GM12892 (cell line): ENCODE results near the gene INPP5A.

Experiments
- DNase-seq: peaks from one replicate; pipeline ENCODE4 v3.0.0; 2011; ENCODE audit not compliant: insufficient read length
- FAIRE-seq: peaks from 2 replicates; lab custom pipeline; 2011; peaks lifted over from hg19 to GRCh38; lab: Jason Lieb, UNC
- POLR2A ChIP-seq: IDR thresholded peaks from 2 replicates; pipeline ENCODE4 v1.6.1; 2011; ENCODE audit warnings: low read depth, low read length, control low read depth
- POLR2AphosphoS5 ChIP-seq: IDR thresholded peaks from 2 replicates; pipeline ENCODE4 v1.6.1; 2011; ENCODE audit warnings: low read depth, low read length, control low read depth
- TAF1 ChIP-seq: IDR thresholded peaks from 2 replicates; pipeline ENCODE4 v1.6.1; 2011; ENCODE audit warnings: low read depth, mild to moderate bottlenecking, control low read depth, low read length, borderline replicate concordance

INPP5A gene

DNA sequence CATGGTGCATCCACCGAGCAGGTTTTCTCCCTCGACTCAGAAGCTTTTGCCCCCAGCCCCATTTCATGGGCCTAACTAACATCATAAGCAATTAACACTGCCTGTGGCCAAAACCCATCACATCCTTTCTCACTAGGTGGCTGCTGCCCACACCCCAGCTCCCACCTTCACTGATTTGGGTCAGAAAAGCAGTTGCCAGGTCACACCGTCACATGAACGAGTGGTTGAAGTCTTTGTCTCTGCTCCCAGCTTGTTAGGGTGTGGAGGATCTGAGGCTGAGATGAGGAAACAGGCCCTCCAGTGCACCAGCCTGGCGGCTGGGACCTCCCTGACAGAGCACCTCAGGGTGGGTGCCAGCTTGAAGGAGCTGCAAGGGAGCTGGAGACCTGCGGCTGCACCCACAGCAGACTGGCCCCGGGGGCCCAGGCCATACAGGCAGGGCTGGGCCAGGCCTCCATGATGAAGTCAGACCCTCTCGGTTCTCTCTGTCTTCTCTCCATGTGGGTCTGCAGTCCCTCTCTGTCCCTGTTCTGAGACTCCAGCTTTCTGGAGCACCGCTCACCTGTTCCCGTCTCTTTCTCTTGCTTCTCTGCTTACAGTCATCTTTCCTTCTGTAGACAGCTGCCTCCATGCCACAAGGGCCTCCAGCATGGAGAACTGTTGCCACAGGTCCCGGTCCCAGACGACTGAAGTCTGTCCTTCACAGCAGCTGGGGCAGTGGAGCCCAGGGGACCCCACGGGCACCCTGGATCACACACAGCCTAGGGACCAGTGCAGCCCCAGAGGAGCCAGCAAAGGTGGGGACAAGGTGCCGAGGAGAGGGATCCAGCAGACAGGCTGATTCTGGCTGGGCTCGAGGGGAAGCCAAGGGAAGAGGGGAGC lies 13.8 kb upstream of the INPP5A start:
- FAIRE-seq: no peak
- no peak for TF ChIP-seq TAF1
- DNase-seq: no peak

DNA sequence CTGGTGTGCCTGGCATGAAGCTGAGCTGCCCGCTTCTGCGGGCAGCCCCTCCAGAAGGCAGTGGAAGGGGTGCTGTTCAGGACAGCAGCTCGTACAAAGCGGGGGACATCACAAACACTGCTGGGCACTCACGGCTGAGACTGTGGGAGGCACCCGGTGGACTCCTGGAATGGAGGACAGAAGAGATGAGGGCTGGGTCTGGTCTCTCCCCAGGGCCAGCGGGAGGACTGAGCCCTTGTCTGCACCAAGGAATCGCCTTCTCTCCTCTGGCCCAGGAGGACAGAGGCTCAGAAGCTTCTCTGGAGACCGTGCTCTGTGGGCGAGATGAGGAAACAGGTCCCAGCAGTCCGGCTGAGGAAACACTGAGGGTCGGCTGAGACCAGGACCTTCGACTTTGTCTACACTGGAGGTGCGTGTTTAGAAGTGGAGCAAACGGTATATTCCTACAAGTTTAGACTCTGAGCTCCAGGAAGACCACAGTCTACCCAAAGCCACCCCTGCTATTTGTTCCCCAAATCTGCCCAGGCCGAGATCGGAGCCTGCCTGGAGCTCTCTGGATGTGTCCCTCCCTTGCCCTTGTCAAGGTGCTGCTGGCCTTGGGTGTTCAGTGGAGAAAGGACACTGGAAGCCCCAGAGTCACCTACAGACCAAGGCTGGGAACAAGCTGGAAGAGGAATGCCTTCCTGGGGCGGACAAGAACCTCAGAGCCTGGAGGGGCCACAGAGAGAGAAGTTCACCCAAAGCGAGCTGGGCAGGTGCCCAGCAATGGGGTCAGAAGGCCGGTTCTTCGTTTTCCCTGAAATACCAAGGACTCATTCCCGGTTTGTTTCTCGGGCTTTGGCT lies 12.9 kb upstream of the INPP5A start:
- no peak for DNase-seq
- FAIRE-seq: no peak
- TF ChIP-seq POLR2A (no peak), TAF1 (no peak)

DNA sequence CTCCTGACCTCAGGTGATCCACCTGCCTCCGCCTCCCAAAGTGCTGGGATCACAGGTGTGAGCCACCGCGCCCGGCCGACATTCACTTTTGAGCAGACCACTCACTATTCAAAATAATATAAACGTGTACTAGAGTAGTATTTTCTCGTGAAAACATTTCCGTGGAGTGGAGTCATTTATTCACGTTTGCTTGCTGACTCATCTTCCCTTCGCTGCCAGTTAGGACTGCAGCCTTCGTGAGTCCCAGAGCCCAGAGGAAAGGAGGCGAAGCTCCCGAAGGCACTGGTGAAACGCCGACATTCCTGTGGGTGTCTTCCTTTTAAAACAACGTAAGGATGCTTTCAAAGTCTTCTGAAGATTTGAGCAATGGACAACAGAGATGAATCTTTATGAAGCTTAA lies 10.9 kb upstream of the INPP5A start:
- no peak for TF ChIP-seq TAF1
- no peak for TF ChIP-seq POLR2A
- TF ChIP-seq POLR2AphosphoS5: no peak
- DNase-seq (no peak), FAIRE-seq (no peak)

DNA sequence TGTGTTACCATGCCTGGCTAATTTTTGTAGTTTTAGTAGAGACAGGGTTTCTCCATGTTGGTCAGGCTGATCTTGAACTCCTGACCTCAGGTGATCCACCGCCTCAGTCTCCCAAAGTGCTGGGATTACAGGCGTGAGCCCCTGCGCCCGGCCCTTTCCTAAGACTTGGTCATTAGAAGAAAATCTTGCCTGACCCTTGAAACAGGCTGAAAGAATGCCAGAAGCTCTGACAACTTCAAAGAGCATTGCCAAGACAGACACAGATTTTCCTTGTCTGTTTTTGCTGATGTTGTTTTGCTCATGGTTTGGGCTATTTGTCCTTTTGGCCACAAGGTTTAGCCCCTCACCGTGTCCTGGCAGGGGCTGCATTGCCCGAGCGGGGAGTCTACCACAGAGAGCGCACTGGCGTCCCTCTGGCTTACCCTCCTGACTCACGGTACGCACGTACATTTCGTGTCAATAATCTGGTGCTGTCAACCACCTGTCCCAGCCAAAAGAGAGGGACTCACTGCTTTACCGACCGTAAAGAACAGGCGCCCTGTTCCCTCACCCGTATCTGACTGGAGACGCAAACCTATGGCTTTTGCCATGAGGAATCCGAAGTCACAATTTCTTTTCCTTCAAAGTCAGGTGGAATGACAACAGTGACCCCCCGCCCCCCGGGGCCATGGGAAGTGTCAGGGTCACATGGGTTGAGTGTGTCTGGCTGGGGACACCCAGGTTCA lies 10.1 kb upstream of the INPP5A start:
- FAIRE-seq (no peak), DNase-seq (no peak)
- TF ChIP-seq POLR2A (no peak), TAF1 (no peak), POLR2AphosphoS5 (no peak)

DNA sequence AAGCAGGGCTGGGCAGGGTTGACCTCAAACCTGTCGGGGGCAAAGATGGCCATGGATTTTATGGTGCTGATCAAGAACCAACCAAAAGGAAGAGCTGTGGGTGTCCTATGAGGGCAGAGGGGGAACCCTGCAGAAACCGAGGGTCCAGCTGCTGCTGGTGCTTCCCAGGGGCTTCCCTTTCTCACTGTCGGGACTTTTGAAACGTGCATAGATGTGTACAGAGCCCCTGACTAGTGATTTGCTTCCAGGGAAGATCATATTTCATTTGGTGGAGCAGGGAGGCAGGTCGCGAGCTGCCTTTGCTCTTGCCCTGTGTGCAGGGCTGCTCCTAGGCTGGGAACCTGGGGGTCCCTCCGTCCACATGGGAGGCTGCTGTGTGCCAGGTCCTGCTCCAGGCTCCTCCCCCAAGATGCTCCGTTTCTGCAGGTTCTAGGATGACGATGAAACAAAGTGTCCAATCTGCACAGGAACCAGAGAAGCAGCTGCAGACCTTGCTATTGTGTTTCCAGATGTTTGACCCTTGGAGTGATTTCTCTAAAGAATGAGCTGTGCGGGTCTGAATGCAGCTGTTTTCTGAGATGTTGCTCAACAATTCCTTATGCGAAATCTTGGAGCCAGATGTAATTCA lies 9.4 kb upstream of the INPP5A start:
- no peak for DNase-seq
- no peak for FAIRE-seq
- no peak for TF ChIP-seq POLR2AphosphoS5
- TF ChIP-seq POLR2A: no peak
- TF ChIP-seq TAF1: no peak

DNA sequence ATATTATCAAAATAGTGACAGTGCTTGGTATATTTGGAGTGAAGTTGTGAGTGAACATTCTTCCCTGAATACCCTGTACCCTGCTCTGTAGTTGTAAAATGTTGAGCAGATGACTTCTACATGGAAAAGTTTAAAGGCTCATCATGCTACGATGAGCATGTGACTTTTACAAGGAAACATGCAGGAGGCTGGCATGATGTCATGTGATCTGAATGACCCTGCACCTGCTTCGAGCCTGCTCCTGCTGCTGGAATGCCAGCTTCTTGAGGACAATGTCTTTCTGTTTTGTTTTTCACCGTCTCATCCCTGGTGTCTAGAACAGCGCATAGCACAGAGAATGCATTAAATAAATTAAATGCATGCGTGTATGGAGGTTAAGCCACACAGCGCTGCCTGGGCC lies 5.4 kb upstream of the INPP5A start:
- DNase-seq (no peak), FAIRE-seq (no peak)
- TF ChIP-seq POLR2A (no peak), POLR2AphosphoS5 (no peak), TAF1 (no peak)

DNA sequence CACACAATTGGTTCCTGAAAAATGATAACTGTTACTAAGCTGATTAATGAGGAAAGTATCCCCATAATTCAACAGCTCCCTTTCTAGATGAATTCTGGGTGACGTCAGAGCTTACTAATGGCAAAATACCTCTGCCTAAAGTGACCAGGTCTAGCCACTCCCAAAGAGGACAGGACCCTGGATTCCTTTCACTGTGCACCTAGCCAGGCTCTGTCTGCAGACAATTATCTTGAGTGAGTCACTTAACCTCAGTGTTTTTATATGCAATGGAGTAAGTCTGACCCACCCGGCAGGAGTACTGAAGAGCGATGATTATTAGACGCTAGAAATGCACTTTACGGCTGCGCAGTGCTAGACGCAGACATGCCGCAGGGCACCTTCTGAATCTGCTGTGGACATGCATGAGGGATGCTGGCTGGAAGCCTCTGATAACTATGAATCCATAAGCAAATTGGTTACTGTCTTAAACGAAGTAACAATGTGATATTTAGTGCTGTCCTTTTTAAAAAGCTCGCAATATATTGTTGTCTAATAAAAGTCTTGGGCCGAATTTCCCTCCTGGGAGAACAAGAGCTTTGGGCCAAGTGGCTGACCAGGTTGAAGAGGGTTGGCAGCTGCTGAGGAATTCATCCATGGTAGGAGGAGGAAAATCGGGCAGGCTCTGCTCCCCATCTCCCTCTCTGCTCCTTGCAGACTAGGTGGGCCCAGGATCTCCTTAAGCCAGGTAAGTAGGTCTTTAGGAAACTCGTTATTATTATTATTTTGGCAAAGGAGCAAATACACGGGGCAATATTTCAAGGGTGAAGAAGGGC lies 4.6 kb upstream of the INPP5A start:
- TF ChIP-seq POLR2AphosphoS5 (no peak), POLR2A (no peak), TAF1 (no peak)
- FAIRE-seq (no peak), DNase-seq (no peak)

DNA sequence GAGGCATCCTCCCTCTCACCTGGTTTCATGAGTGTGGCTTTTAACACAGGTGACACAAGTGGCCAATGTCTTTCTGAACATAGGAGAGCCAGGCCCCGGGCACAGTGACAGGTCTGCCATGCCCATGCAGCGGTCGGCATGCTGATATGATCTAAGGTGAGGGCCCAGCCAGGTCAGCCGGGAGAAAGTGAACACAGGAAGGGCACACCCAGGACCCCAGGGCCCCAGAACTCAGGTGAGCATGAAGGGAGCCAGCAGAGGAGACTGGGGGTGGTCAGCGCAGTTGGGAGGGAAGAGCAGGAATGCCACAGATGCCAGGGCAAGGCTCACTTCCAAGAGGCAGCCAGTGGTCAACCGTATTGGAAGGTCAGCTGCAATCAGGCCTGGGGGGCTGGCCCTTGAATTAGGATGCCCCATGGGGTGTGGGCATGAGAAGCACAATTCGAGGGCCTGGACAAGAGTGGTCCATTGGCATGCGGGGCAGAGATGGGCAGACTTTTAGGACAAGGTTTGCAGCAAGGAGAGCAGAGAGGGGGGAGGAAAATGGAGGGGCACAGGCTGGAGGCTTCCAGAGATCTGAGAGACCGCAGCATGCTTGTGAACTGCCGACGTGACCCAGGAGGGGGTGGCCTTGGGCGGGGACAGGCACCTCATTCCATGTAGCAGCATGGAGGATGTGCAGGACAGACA lies 3.9 kb upstream of the INPP5A start:
- FAIRE-seq (no peak), DNase-seq (no peak)
- no peak for TF ChIP-seq TAF1
- TF ChIP-seq POLR2A: no peak
- no peak for TF ChIP-seq POLR2AphosphoS5

DNA sequence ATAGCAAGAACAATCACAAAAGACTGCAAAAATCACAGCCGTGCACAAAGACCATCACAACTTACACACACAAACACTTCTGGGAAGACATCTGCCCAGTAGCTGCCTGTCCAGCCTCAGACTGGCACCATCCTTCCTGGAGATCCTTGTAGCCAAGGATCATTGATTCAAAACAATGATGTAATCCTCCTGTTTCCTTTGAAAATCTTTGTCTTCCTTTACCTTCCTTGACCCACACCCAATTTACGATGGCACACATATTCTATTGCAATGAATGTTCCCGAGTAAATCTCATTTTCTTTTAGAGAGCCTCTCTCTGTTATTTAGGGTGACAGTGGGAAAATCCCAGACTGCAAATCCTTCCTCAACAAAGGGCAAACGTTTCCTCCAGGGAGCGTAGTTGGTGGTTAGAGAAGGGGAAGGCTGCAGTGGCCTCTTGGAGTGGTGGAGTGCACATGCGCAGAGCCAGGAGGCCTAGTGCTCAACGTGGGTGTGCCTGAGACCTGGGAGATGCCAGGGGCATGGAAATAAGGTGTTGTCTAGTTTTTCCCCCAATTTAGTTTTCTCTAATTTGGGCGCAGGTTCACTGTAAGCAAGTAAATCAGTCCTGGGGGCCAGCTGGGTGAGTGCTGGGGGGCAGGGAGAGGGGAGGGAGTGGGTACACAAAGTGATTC lies 3.1 kb upstream of the INPP5A start:
- TF ChIP-seq TAF1 (no peak), POLR2A (no peak), POLR2AphosphoS5 (no peak)
- FAIRE-seq (no peak), DNase-seq (no peak)
